Measurements from ENCODE around the gene MTA1.

DNA sequence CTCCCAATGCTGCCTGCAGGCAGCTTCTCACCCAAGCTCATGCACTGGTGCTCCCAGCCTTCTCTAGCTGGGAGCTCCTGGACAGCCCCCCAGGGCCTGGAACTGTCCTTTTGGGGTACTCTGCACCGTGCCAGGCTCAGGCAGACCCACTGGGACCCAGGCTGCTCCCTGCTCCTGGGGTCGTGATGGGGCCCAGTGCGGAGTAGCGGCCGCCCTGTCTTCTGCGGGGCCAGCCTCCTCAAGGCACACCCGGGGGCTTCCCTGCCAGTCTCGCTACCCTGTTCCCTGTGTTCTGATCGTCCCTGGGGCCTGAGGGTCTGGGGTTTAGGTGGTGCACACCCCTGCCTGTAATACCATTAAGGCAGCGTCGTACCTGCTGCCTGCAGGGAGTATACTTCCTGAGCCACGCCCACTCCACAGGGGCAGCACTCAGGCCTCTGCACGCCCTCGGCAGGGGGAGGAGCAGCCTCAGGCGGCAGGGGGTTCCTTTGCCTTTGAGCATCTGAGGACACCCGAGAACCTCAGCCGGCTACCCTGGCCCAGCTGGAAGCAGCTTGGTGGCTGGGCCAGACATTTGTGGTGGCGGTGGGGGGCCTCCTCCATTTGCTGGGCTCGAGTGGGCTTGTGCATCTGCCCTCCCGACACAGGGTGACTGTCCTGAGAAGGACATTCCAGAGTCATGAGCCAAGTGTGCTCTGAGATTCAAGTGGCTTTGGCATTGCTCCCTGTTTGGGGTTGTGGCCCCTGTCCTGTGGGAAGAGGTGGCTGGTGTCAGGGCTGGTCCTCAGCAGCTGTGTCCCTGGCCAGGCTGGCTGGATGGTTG, 45.8 kb downstream of the MTA1 start:
- TF ChIP-seq POLR2A (IDR thresholded peaks at IDR 0.05), result no peak
- TF ChIP-seq, protein P1, sequence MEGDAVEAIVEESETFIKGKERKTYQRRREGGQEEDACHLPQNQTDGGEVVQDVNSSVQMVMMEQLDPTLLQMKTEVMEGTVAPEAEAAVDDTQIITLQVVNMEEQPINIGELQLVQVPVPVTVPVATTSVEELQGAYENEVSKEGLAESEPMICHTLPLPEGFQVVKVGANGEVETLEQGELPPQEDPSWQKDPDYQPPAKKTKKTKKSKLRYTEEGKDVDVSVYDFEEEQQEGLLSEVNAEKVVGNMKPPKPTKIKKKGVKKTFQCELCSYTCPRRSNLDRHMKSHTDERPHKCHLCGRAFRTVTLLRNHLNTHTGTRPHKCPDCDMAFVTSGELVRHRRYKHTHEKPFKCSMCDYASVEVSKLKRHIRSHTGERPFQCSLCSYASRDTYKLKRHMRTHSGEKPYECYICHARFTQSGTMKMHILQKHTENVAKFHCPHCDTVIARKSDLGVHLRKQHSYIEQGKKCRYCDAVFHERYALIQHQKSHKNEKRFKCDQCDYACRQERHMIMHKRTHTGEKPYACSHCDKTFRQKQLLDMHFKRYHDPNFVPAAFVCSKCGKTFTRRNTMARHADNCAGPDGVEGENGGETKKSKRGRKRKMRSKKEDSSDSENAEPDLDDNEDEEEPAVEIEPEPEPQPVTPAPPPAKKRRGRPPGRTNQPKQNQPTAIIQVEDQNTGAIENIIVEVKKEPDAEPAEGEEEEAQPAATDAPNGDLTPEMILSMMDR (IDR thresholded peaks at IDR 0.05), result no peak
